ENCODE measurements around the gene SCIN. TPM values are rescaled to one million over a fixed set of nuclear protein-coding genes. Genes with fewer than 3 reads are reported as not detected.
A peak's percentile ranks its signal among the peaks of the same experiment; 100 is the strongest.

SCIN gene
- polyA plus RNA-seq, 1 of the 3 experiments (the other 2 are of a cell fraction), result 0.02 TPM

GRCh38 chr7:12643001-12643643 is 72.6 kb downstream of the SCIN start:
- H3K4me3 ChIP-seq (ENCODE audit: low read depth in 2 of 2, low read length in 1 of 2), result no peak overlapping the region
- peaks cover 30% of the 10 kb centered on the region for H3F3A ChIP-seq (replicated peaks; ENCODE audit: insufficient read depth)
- H3K4me1 ChIP-seq (ENCODE audit: control insufficient read depth in 1 of 2, insufficient read depth in 2 of 2, low read depth in 1 of 2, low read length in 1 of 2), result peaks cover 0 to 8% of the 10 kb centered on the region in 2 experiments; a peak in 3 of 4 replicates
- POLR2A ChIA-PET, result no interaction called here
- CTCF ChIA-PET, result interaction anchor here (1.2 to 2.0 kb wide), 3 partner anchors 40 to 619 kb away, joined by 3 to 6 read pairs (median 5); no protein-coding TSS in a partner anchor
- H3K9me3 ChIP-seq, result no peaks in the 10 kb centered on the region
- DNase-seq, result no peak
- peak overlapping the region; percentile 80 for H2AFZ ChIP-seq (ENCODE audit: low read depth)
- H4K20me1 ChIP-seq (ENCODE audit: insufficient read depth), result no peaks in the 10 kb centered on the region
- H3K9ac ChIP-seq, result no peak overlapping the region
- H3K9me2 ChIP-seq, result no peaks in the 10 kb centered on the region
- 56% methylated on average over 3 of the region's 3 CpGs for WGBS (ENCODE audit: low lambda C conversion rate)
- H3K27ac ChIP-seq (ENCODE audit: low read depth in 2 of 2, low read length in 1 of 2), result peak overlapping the region; percentile 41 to 57; a peak in 3 of 4 replicates
- no peaks in the 10 kb centered on the region for H3K36me3 ChIP-seq (replicated peaks in 1 of 2; ENCODE audit: control insufficient read depth in 1 of 2, insufficient read depth in 2 of 2, low read length in 1 of 2)
- no peaks in the 10 kb centered on the region for H3K27me3 ChIP-seq (ENCODE audit: insufficient read depth)
- H3K4me2 ChIP-seq, result peak overlapping the region; percentile 27
- H3K79me2 ChIP-seq (ENCODE audit: insufficient read depth), result no peaks in the 10 kb centered on the region
- TF ChIP-seq YY1 (IDR thresholded peaks at IDR 0.05; ENCODE audit: low read depth) (peak; percentile 49; the same call in 1 of the 2 replicates), ZBTB33 (IDR thresholded peaks at IDR 0.05; ENCODE audit: borderline replicate concordance, low read depth) (no peak), IRF3 (IDR thresholded peaks at IDR 0.05; ENCODE audit: low read depth, low read length) (no peak), CTCF (IDR thresholded peaks at IDR 0.05) (no peak), NRF1 (IDR thresholded peaks at IDR 0.05; ENCODE audit: low read depth, low read length) (no peak; the same call in 1 of the 2 replicates), NFIC (IDR thresholded peaks at IDR 0.05; ENCODE audit: borderline replicate concordance) (no peak; the same call in 1 of the 2 replicates), USF1 (IDR thresholded peaks at IDR 0.05; ENCODE audit: borderline replicate concordance, low read depth) (no peak), EZH2phosphoT487 (IDR thresholded peaks at IDR 0.05; ENCODE audit: borderline replicate concordance, low read depth) (no peak), MXI1 (IDR thresholded peaks at IDR 0.05; ENCODE audit: low read depth, low read length) (no peak), SMC3 (IDR thresholded peaks at IDR 0.05; ENCODE audit: low read depth, low read length) (no peak), MEF2A (IDR thresholded peaks at IDR 0.05; ENCODE audit: borderline replicate concordance, low read depth) (no peak), SIN3A (IDR thresholded peaks at IDR 0.05; ENCODE audit: borderline replicate concordance, low read depth, low read length) (no peak), POLR2AphosphoS5 (IDR thresholded peaks at IDR 0.05; ENCODE audit: low read depth, low read length) (no peak), FOSL2 (IDR thresholded peaks at IDR 0.05; ENCODE audit: borderline replicate concordance, low read depth) (no peak), CHD2 (IDR thresholded peaks at IDR 0.05; ENCODE audit: low read length, partially characterized antibody) (no peak), MAX (IDR thresholded peaks at IDR 0.05; ENCODE audit: low read depth) (no peak), FOXM1 (IDR thresholded peaks at IDR 0.05; ENCODE audit: low read depth) (no peak), GATA2 (CRISPR knock-in tag; IDR thresholded peaks at IDR 0.05) (no peak), EP300 (IDR thresholded peaks at IDR 0.05; ENCODE audit: borderline replicate concordance in 1 of 2, low read depth in 1 of 2, low read length in 1 of 2) (peak in 1 of 2 experiments; percentile 54; a peak in 1 of 4 replicates), FOXJ3 (CRISPR knock-in tag; IDR thresholded peaks at IDR 0.05) (no peak), JUND (IDR thresholded peaks at IDR 0.05) (peak; percentile 22), GABPA (IDR thresholded peaks at IDR 0.05; ENCODE audit: low read depth) (no peak), PBX3 (IDR thresholded peaks at IDR 0.05) (peak; percentile 77), TCF12 (IDR thresholded peaks at IDR 0.05) (peak; percentile 67), RCOR1 (IDR thresholded peaks at IDR 0.05; ENCODE audit: low read length) (no peak), USF2 (IDR thresholded peaks at IDR 0.05; ENCODE audit: borderline replicate concordance, low read depth, low read length) (no peak), ELF1 (IDR thresholded peaks at IDR 0.05) (no peak)

Data from SK-N-SH (cell line).